Mesendoderm (in vitro differentiated cells): Measurements from ENCODE around the gene BACH2.

ENCODE experiments used
- DNase-seq: peaks from one replicate; pipeline ENCODE4 v3.0.0; 2013
- H2AK5ac ChIP-seq: 2 replicates; pipeline ENCODE4 v1.6.1; 2013; ENCODE audit warnings: low read length, inconsistent platforms
- H2BK120ac ChIP-seq: 2 replicates; pipeline ENCODE4 v1.6.1; 2013; ENCODE audit warnings: low read depth, mild to moderate bottlenecking, low read length, moderate library complexity, mixed read lengths
- H2BK15ac ChIP-seq: replicated peaks from 2 replicates; pipeline ENCODE4 v1.6.1; 2013; ENCODE audit warnings: low read depth, mild to moderate bottlenecking, moderate library complexity
- H2BK5ac ChIP-seq: 2 replicates; pipeline ENCODE4 v1.6.1; 2013; ENCODE audit warnings: low read length, inconsistent platforms
- H3K18ac ChIP-seq: 2 replicates; pipeline ENCODE4 v1.6.1; 2013; ENCODE audit warnings: mild to moderate bottlenecking, low read length, mixed read lengths
- H3K23ac ChIP-seq: one replicate; pipeline ENCODE4 v1.6.1; 2013; ENCODE audit warnings: low read length
- H3K27ac ChIP-seq: 2 replicates; pipeline ENCODE4 v1.5.1; 2013; ENCODE audit warnings: low read depth, mild to moderate bottlenecking, inconsistent platforms, low read length, moderate library complexity
- H3K27me3 ChIP-seq: 2 replicates; pipeline ENCODE4 v1.6.1; 2013; ENCODE audit warnings: low read length, control low read depth, mild to moderate bottlenecking, inconsistent platforms; ENCODE audit not compliant: insufficient read depth, poor library complexity
- H3K36me3 ChIP-seq: 2 replicates; pipeline ENCODE4 v1.6.1; 2013; ENCODE audit warnings: low read length, inconsistent platforms; ENCODE audit not compliant: control insufficient read depth, insufficient read depth
- H3K4ac ChIP-seq: one replicate; pipeline ENCODE4 v1.6.1; 2013; ENCODE audit warnings: low read depth, mild to moderate bottlenecking, low read length, moderate library complexity
- H3K4me1 ChIP-seq: 2 replicates; pipeline ENCODE4 v1.6.1; 2013; ENCODE audit warnings: low read depth, low read length, inconsistent platforms; ENCODE audit not compliant: control insufficient read depth
- H3K4me2 ChIP-seq: 2 replicates; pipeline ENCODE4 v1.6.1; 2013; ENCODE audit warnings: low read length
- H3K4me3 ChIP-seq: 2 replicates; pipeline ENCODE4 v1.5.1; 2013; ENCODE audit warnings: mild to moderate bottlenecking, low read length
- H3K56ac ChIP-seq: one replicate; pipeline ENCODE4 v1.6.1; 2013; ENCODE audit warnings: low read length
- H3K79me1 ChIP-seq: 2 replicates; pipeline ENCODE4 v1.6.1; 2013; ENCODE audit warnings: low read length, inconsistent platforms
- H3K79me2 ChIP-seq: 2 replicates; pipeline ENCODE4 v1.6.1; 2013; ENCODE audit warnings: mild to moderate bottlenecking, low read length; ENCODE audit not compliant: control insufficient read depth, insufficient read depth
- H3K9ac ChIP-seq: 2 replicates; pipeline ENCODE4 v1.6.1; 2013; ENCODE audit warnings: low read length, inconsistent platforms
- H4K5ac ChIP-seq: one replicate; pipeline ENCODE4 v1.6.1; 2013; ENCODE audit warnings: low read length
- H4K8ac ChIP-seq: one replicate; pipeline ENCODE4 v1.6.1; 2013; ENCODE audit warnings: low read depth, mild to moderate bottlenecking, control low read depth, low read length, moderate library complexity
- WGBS: extraction: QIAGEN DNeasy Blood & Tissue Kit; methylation state at CpG from one replicate; pipeline ENCODE4 v1.1.7; 2013; ENCODE audit warnings: low lambda C conversion rate, missing lambda C conversion rate; ENCODE audit not compliant: insufficient coverage; ENCODE audit errors: extremely low coverage; 5-methylcytosine and 5-hydroxymethylcytosine counted together

BACH2 gene

GRCh38 chr6:90274451-90275030 is 22.1 kb downstream of the BACH2 start:
- H3K4me2 ChIP-seq, result no peak overlapping the region
- no CpG with 5 or more reads among the region's 9 CpGs for WGBS
- H2BK120ac ChIP-seq, result no peak overlapping the region
- no peak overlapping the region for H4K5ac ChIP-seq
- no peaks in the 10 kb centered on the region for H3K79me1 ChIP-seq
- H3K4me3 ChIP-seq, result no peak overlapping the region
- H3K4ac ChIP-seq, result no peak overlapping the region
- no peak overlapping the region for H3K23ac ChIP-seq
- H3K79me2 ChIP-seq, result no peaks in the 10 kb centered on the region
- H3K9ac ChIP-seq, result no peak overlapping the region
- no peaks in the 10 kb centered on the region for H3K4me1 ChIP-seq
- DNase-seq, result peak; percentile 44
- H2BK15ac ChIP-seq, result no peak overlapping the region
- H3K27me3 ChIP-seq, result no peaks in the 10 kb centered on the region
- H3K27ac ChIP-seq, result no peak overlapping the region
- H3K18ac ChIP-seq, result no peak overlapping the region
- H4K8ac ChIP-seq, result no peak overlapping the region
- no peaks in the 10 kb centered on the region for H3K36me3 ChIP-seq
- H2AK5ac ChIP-seq, result no peak overlapping the region
- H2BK5ac ChIP-seq, result no peak overlapping the region
- H3K56ac ChIP-seq, result no peak overlapping the region

GRCh38 chr6:90273863-90274262 is 22.8 kb downstream of the BACH2 start:
- no peak for DNase-seq
- Histone ChIP-seq H4K5ac (no peak overlapping the region), H2AK5ac (no peak overlapping the region), H3K56ac (no peak overlapping the region), H3K4me3 (no peak overlapping the region), H3K27me3 (no peaks in the 10 kb centered on the region), H3K4ac (no peak overlapping the region), H4K8ac (no peak overlapping the region), H3K9ac (no peak overlapping the region), H3K79me1 (no peaks in the 10 kb centered on the region), H3K18ac (no peak overlapping the region), H2BK5ac (no peak overlapping the region), H3K27ac (no peak overlapping the region), H2BK15ac (no peak overlapping the region), H3K4me2 (no peak overlapping the region), H3K79me2 (no peaks in the 10 kb centered on the region), H3K23ac (no peak overlapping the region), H3K4me1 (no peaks in the 10 kb centered on the region), H3K36me3 (no peaks in the 10 kb centered on the region), H2BK120ac (no peak overlapping the region)
- WGBS, result no CpG with 5 or more reads among the region's 5 CpGs

GRCh38 chr6:90272895-90273294 is 23.7 kb downstream of the BACH2 start:
- H3K27ac ChIP-seq, result no peak overlapping the region
- no peak overlapping the region for H2BK120ac ChIP-seq
- no peaks in the 10 kb centered on the region for H3K36me3 ChIP-seq
- no peaks in the 10 kb centered on the region for H3K79me2 ChIP-seq
- no peak overlapping the region for H2BK5ac ChIP-seq
- H3K56ac ChIP-seq, result no peak overlapping the region
- no peaks in the 10 kb centered on the region for H3K27me3 ChIP-seq
- no peak overlapping the region for H3K4me2 ChIP-seq
- no peaks in the 10 kb centered on the region for H3K4me1 ChIP-seq
- H4K8ac ChIP-seq, result no peak overlapping the region
- H3K9ac ChIP-seq, result no peak overlapping the region
- no peak overlapping the region for H3K4me3 ChIP-seq
- H2AK5ac ChIP-seq, result no peak overlapping the region
- no peak overlapping the region for H3K18ac ChIP-seq
- H2BK15ac ChIP-seq, result no peak overlapping the region
- no peak for DNase-seq
- WGBS, result no CpG with 5 or more reads among the region's 5 CpGs
- H3K23ac ChIP-seq, result no peak overlapping the region
- no peak overlapping the region for H3K4ac ChIP-seq
- no peaks in the 10 kb centered on the region for H3K79me1 ChIP-seq
- no peak overlapping the region for H4K5ac ChIP-seq

- H2BK5ac ChIP-seq, result no peak overlapping the region
- whole genome bisulfite sequencing, result no CpG with 5 or more reads among the region's 7 CpGs
- H3K79me2 ChIP-seq, result no peaks in the 10 kb centered on the region
Measured at GRCh38 chr6:90271831-90272230, 24.8 kb downstream of the BACH2 start.

GRCh38 chr6:90269334-90269733 is 27.3 kb downstream of the BACH2 start:
- Histone ChIP-seq H3K56ac (no peak overlapping the region), H3K4me2 (no peak overlapping the region), H3K79me1 (no peaks in the 10 kb centered on the region), H3K79me2 (no peaks in the 10 kb centered on the region), H4K5ac (no peak overlapping the region), H3K4me3 (no peak overlapping the region), H3K36me3 (no peaks in the 10 kb centered on the region), H4K8ac (no peak overlapping the region), H2AK5ac (no peak overlapping the region), H3K4ac (no peak overlapping the region), H2BK15ac (no peak overlapping the region), H3K18ac (no peak overlapping the region), H2BK5ac (no peak overlapping the region), H3K9ac (no peak overlapping the region), H3K4me1 (no peaks in the 10 kb centered on the region), H2BK120ac (no peak overlapping the region), H3K27me3 (no peaks in the 10 kb centered on the region), H3K27ac (no peak overlapping the region), H3K23ac (no peak overlapping the region)
- DNase-seq, result no peak
- WGBS, result no CpG with 5 or more reads among the region's 1 CpG

More at GRCh38 chr6:90271831-90272230, 24.8 kb downstream of the BACH2 start:
- Histone ChIP-seq H2AK5ac (no peak overlapping the region), H3K27me3 (no peaks in the 10 kb centered on the region), H3K4me2 (no peak overlapping the region), H3K23ac (no peak overlapping the region), H3K18ac (no peak overlapping the region), H4K5ac (no peak overlapping the region), H2BK15ac (no peak overlapping the region), H3K9ac (no peak overlapping the region), H4K8ac (no peak overlapping the region), H3K4me1 (no peaks in the 10 kb centered on the region), H3K4ac (no peak overlapping the region), H2BK120ac (no peak overlapping the region), H3K56ac (no peak overlapping the region), H3K79me1 (no peaks in the 10 kb centered on the region), H3K4me3 (no peak overlapping the region), H3K27ac (no peak overlapping the region), H3K36me3 (no peaks in the 10 kb centered on the region)
- DNase-seq, result no peak

- Histone ChIP-seq H3K4me3 (no peak overlapping the region), H3K79me1 (no peaks in the 10 kb centered on the region), H4K8ac (no peak overlapping the region), H3K18ac (no peak overlapping the region), H3K79me2 (no peaks in the 10 kb centered on the region), H4K5ac (no peak overlapping the region), H3K36me3 (no peaks in the 10 kb centered on the region), H3K23ac (no peak overlapping the region), H3K4me2 (no peak overlapping the region), H3K27ac (no peak overlapping the region), H3K56ac (no peak overlapping the region), H2BK5ac (no peak overlapping the region), H3K9ac (no peak overlapping the region), H2AK5ac (no peak overlapping the region), H2BK15ac (no peak overlapping the region), H3K27me3 (no peaks in the 10 kb centered on the region), H3K4me1 (no peaks in the 10 kb centered on the region), H3K4ac (no peak overlapping the region), H2BK120ac (no peak overlapping the region)
- no peak for DNase-seq
- WGBS, result no CpG with 5 or more reads among the region's 3 CpGs
Measured at GRCh38 chr6:90268178-90268577, 28.5 kb downstream of the BACH2 start.
